Chondrocyte (in vitro differentiated cells): Measurements from ENCODE around the gene BICDL1. TPM values are rescaled to one million over a fixed set of nuclear protein-coding genes. Genes with fewer than 3 reads are reported as not detected.

Experiments used
- DNase-seq: peaks from one replicate; pipeline ENCODE4 v3.0.0; 2021; ENCODE audit warnings: mixed read lengths, low spot score
- H3K27ac Mint-ChIP-seq: one replicate; pipeline ENCODE4 v1.8.0; 2021; ENCODE audit warnings: mild to moderate bottlenecking, moderate library complexity, mixed read lengths; ENCODE audit not compliant: unreplicated experiment
- H3K27me3 Mint-ChIP-seq: 2 replicates; pipeline ENCODE4 v1.8.0; 2021; ENCODE audit warnings: low read depth, mixed read lengths
- H3K36me3 Mint-ChIP-seq: 2 replicates; pipeline ENCODE4 v1.8.0; 2021; ENCODE audit warnings: low read depth, mixed read lengths
- H3K4me1 Mint-ChIP-seq: 2 replicates; pipeline ENCODE4 v1.8.0; 2021; ENCODE audit warnings: low read depth, mild to moderate bottlenecking, mixed read lengths
- H3K4me3 Mint-ChIP-seq: one replicate; pipeline ENCODE4 v1.8.0; 2021; ENCODE audit warnings: mild to moderate bottlenecking, moderate library complexity, mixed read lengths; ENCODE audit not compliant: unreplicated experiment
- H3K9me3 Mint-ChIP-seq: 2 replicates; pipeline ENCODE4 v1.8.0; 2021; ENCODE audit warnings: low read depth, mixed read lengths
- total RNA-seq: library from RNA; stranded (reverse); gene quantifications from 3 replicates; pipeline ENCODE4 v1.2.1, GENCODE V29; 2021
- TF ChIP-seq, protein P1 (sequence below): fragments of 200-600 bp; sonication (generic); IDR thresholded peaks from 2 replicates; pipeline ENCODE4 v1.5.0; 2021; ENCODE audit warnings: antibody characterized with exemption, mild to moderate bottlenecking, moderate library complexity

The BICDL1 gene
- total RNA-seq, 1 donor from 2014 or later, result 0.45 TPM

DNA sequence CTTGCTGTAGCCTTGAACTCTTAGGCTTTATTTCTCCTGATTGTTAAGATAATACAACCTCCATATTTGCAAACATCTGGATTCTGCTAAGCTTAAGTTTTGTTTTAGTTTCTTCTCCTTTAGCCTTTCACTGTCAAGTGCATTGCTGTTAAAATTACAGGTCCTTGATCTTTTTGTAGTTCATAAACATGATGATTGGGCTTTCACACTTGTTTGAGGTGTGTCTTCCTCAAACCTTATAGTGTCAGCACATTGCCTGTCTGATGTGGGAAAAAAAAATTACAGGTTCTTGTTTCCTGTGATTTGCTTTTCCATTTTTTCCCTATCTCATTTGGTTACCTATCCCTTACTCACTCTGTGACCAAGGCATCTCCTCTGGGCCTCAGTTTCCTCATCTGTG lies 59.2 kb downstream of the BICDL1 start:
- DNase-seq, result no peak
- H3K9me3 Mint-ChIP-seq, result peaks cover 5% of the 10 kb centered on the region
- H3K36me3 Mint-ChIP-seq, result no peaks in the 10 kb centered on the region
- no peak overlapping the region for H3K4me3 Mint-ChIP-seq
- H3K4me1 Mint-ChIP-seq, result no peaks in the 10 kb centered on the region
- H3K27ac Mint-ChIP-seq, result no peak overlapping the region
- TF ChIP-seq, protein P1, sequence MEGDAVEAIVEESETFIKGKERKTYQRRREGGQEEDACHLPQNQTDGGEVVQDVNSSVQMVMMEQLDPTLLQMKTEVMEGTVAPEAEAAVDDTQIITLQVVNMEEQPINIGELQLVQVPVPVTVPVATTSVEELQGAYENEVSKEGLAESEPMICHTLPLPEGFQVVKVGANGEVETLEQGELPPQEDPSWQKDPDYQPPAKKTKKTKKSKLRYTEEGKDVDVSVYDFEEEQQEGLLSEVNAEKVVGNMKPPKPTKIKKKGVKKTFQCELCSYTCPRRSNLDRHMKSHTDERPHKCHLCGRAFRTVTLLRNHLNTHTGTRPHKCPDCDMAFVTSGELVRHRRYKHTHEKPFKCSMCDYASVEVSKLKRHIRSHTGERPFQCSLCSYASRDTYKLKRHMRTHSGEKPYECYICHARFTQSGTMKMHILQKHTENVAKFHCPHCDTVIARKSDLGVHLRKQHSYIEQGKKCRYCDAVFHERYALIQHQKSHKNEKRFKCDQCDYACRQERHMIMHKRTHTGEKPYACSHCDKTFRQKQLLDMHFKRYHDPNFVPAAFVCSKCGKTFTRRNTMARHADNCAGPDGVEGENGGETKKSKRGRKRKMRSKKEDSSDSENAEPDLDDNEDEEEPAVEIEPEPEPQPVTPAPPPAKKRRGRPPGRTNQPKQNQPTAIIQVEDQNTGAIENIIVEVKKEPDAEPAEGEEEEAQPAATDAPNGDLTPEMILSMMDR, result no peak
- H3K27me3 Mint-ChIP-seq, result peaks cover 23% of the 10 kb centered on the region

DNA sequence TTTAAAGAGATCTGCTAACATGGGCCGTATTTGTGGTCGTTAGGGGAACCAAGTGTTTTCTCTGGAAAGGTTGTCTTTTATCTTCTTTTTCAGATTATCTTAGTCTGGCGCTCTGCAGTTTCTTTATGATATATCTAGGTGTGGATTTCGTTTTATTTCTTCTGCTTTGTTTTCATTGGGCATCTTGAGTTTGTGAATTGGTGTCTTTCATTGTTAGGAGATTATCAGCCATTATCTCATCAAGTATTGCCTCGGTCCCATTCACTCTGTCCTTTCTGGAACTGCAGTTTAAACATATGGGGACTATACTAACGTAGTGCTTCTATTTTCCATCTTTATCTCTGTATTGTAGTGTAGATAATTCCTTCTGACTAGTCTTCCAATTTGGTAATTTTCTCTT lies 60.4 kb downstream of the BICDL1 start:
- Mint-ChIP-seq H3K27me3 (peaks cover 23% of the 10 kb centered on the region), H3K4me3 (no peak overlapping the region), H3K4me1 (no peaks in the 10 kb centered on the region), H3K9me3 (peaks cover 3% of the 10 kb centered on the region), H3K27ac (no peak overlapping the region), H3K36me3 (no peaks in the 10 kb centered on the region)
- TF ChIP-seq, protein P1, result no peak
- no peak for DNase-seq

DNA sequence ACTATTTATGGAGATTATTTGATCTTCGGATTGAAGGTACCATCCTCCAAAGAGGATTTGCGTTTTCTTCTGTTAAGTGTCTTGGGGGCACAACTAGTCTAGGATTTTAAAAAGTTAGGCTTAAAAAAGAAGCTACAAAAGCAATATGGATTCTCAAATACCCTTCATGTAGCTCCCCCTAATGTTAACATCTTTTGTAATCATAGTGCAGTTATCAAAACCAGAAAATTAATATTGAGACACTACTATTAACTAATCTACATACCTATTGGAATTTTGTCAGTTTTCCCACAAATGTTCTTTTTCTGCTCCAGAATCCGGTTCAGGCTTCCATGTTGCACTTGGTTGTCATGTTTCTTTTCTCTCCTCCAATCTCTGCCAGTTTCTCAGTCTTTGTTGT lies 62.5 kb downstream of the BICDL1 start:
- Mint-ChIP-seq H3K27ac (no peak overlapping the region), H3K36me3 (no peaks in the 10 kb centered on the region), H3K4me1 (no peaks in the 10 kb centered on the region), H3K4me3 (no peak overlapping the region), H3K9me3 (peaks cover 2% of the 10 kb centered on the region), H3K27me3 (peaks cover 27% of the 10 kb centered on the region)
- no peak for DNase-seq
- TF ChIP-seq, protein P1, result no peak

DNA sequence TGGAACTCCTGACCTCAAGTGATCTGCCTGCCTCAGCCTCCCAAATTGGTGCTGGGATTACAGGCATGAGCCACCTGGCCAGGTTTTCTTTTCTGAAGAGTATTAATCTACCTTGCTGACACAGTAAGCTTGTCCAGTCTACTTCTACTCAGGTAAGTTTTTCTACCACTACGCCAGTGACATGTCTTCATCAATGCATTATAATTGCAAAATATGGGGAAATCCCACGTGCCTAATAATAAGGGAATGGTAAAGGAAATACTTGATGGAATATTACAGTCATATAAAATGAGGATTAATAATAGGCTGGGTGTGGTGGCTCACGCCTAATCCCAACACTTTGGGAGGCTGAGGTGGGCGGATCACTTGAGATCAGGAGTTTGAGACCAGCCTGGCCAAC lies 65.3 kb downstream of the BICDL1 start:
- no peaks in the 10 kb centered on the region for H3K4me1 Mint-ChIP-seq
- no peak overlapping the region for H3K4me3 Mint-ChIP-seq
- peaks cover 24% of the 10 kb centered on the region for H3K27me3 Mint-ChIP-seq
- no peak overlapping the region for H3K27ac Mint-ChIP-seq
- DNase-seq, result no peak
- TF ChIP-seq, protein P1, result no peak
- peaks cover 2% of the 10 kb centered on the region for H3K9me3 Mint-ChIP-seq
- H3K36me3 Mint-ChIP-seq, result no peaks in the 10 kb centered on the region

DNA sequence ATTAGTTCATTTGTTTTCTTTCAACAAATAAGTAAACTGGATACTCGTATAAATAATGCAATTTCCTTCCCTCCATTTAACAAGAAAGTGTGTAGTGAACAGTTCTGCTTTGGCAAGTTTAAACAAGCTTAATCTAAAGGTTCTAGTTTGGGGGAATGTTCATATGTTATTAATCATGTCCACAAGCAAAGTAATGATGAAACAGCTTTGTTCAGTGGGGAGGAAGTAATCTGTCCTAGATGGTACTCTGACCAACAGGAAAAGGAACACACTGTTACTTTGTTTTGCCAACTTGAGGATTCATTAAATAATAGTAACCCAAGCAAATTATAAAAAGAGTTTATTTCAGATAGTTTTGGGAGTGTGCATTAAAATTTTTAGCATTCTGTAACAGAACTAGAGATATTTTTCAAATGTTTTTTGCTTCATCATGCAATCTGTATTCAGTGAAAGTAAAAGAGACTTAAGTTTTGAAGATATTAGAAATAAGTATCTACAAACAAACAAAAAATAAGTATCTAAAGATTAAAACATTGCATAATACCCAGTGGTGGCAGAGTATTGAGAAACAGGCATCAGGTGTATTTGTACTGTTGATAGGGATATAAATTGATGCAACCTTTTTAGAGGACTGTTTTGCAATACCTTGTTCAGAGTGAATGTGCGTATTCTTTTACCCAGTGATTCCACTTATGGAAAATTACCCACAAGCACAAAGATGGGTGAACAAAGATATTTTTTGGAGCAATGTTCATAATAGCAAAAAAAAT lies 66.4 kb downstream of the BICDL1 start:
- TF ChIP-seq, protein P1, result no peak
- H3K27me3 Mint-ChIP-seq, result peaks cover 23% of the 10 kb centered on the region
- H3K4me3 Mint-ChIP-seq, result no peak overlapping the region
- H3K9me3 Mint-ChIP-seq, result peaks cover 2% of the 10 kb centered on the region
- H3K27ac Mint-ChIP-seq, result no peak overlapping the region
- no peak for DNase-seq
- H3K4me1 Mint-ChIP-seq, result no peaks in the 10 kb centered on the region
- no peaks in the 10 kb centered on the region for H3K36me3 Mint-ChIP-seq
